Stimulated activated CD4-positive, alpha-beta T cell treated with anti-CD3 and anti-CD28 coated beads, Interleukin-4, amount 100 ng/mL, for 1 hour (primary cell): Measurements from ENCODE around the gene ACTR2.

ENCODE experiments used
- DNase-seq: peaks from one replicate; pipeline ENCODE4 v3.0.0-alpha.2; 2020

ACTR2 gene

GRCh38 chr2:65281627-65282351 lies 54.2 kb downstream of the ACTR2 start:
- no peak for DNase-seq

GRCh38 chr2:65282477-65283053 lies 54.9 kb downstream of the ACTR2 start:
- DNase-seq, result no peak

- DNase-seq, result no peak
Observed at GRCh38 chr2:65287364-65287763, 59.7 kb downstream of the ACTR2 start.

- no peak for DNase-seq
Observed at GRCh38 chr2:65291216-65292105, 63.8 kb downstream of the ACTR2 start.

- DNase-seq, result no peak
Observed at GRCh38 chr2:65292106-65292400, 64.4 kb downstream of the ACTR2 start.

- no peak for DNase-seq
Observed at GRCh38 chr2:65292461-65293011, 64.9 kb downstream of the ACTR2 start.

GRCh38 chr2:65293376-65293775 lies 65.7 kb downstream of the ACTR2 start:
- no peak for DNase-seq

- no peak for DNase-seq
Observed at GRCh38 chr2:65294136-65294535, 66.5 kb downstream of the ACTR2 start.

GRCh38 chr2:65294701-65295100 lies 67.1 kb downstream of the ACTR2 start:
- no peak for DNase-seq

GRCh38 chr2:65296971-65297370 lies 69.3 kb downstream of the ACTR2 start:
- no peak for DNase-seq

- DNase-seq, result no peak
Observed at GRCh38 chr2:65297544-65297943, 69.9 kb downstream of the ACTR2 start.

- no peak for DNase-seq
Observed at GRCh38 chr2:65298089-65298488, 70.5 kb downstream of the ACTR2 start.

GRCh38 chr2:65299246-65299645 lies 71.6 kb downstream of the ACTR2 start:
- DNase-seq, result peak; percentile 53

GRCh38 chr2:65300134-65300760 lies 72.6 kb downstream of the ACTR2 start:
- DNase-seq, result no peak

- DNase-seq, result peak; percentile 75
Observed at GRCh38 chr2:65300761-65301711, 73.4 kb downstream of the ACTR2 start.

- DNase-seq, result no peak
Observed at GRCh38 chr2:65305934-65306333, 78.3 kb downstream of the ACTR2 start.

GRCh38 chr2:65309699-65310098 lies 82.1 kb downstream of the ACTR2 start:
- DNase-seq, result no peak

GRCh38 chr2:65311049-65311448 lies 83.4 kb downstream of the ACTR2 start:
- no peak for DNase-seq

GRCh38 chr2:65311596-65311995 lies 84.0 kb downstream of the ACTR2 start:
- no peak for DNase-seq

GRCh38 chr2:65313126-65313953 lies 85.7 kb downstream of the ACTR2 start:
- no peak for DNase-seq

GRCh38 chr2:65313954-65314256 lies 86.3 kb downstream of the ACTR2 start:
- DNase-seq, result no peak
